ENCODE results near the gene DUSP22.

GRCh38 chr6:385614-386013 is 93.3 kb downstream of the DUSP22 start:
- no peak for TF ChIP-seq CTCF (IDR thresholded peaks at IDR 0.05; ENCODE audit: low read depth, low read length, missing input control)
- TF ChIP-seq, protein P1, sequence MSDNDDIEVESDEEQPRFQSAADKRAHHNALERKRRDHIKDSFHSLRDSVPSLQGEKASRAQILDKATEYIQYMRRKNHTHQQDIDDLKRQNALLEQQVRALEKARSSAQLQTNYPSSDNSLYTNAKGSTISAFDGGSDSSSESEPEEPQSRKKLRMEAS (IDR thresholded peaks at IDR 0.05): no peak
